ENCODE data around the gene CHST13. TPM values are rescaled to one million over a fixed set of nuclear protein-coding genes. Genes with fewer than 3 reads are reported as not detected.
A peak's percentile ranks its signal among the peaks of the same experiment; 100 is the strongest.

CHST13 gene
- total RNA-seq, 4 donors from 2014 or later = 0.32 TPM; not detected in 3

GRCh38 chr3:126521122-126521891 is 2.6 kb upstream of the CHST13 start:
- no peak for TF ChIP-seq POLR2A (IDR thresholded peaks at IDR 0.05)
- no peak for TF ChIP-seq CTCF (IDR thresholded peaks at IDR 0.05)
- DNase-seq (ENCODE audit: low spot score in 2 of 2) = no peak
- H3K4me3 ChIP-seq (ENCODE audit: low read depth, poor library complexity, severe bottlenecking) = no peak overlapping the region
- intact Hi-C loops (cut with DNase I; ENCODE audit: low total_unique reads) = loop anchor here (10.0 kb wide), 1 partner anchor 1023 kb away; no protein-coding TSS in a partner anchor
- WGBS, 2 donors = 53 to 60% methylated on average over 7 to 11 of the region's 11 CpGs

GRCh38 chr3:126522363-126522788 is 1.6 kb upstream of the CHST13 start:
- peak; percentile 27 to 90 for DNase-seq (ENCODE audit: low spot score in 2 of 2)
- no peak for TF ChIP-seq POLR2A (IDR thresholded peaks at IDR 0.05)
- TF ChIP-seq CTCF (IDR thresholded peaks at IDR 0.05) = peak in 1 of 3 donors; percentile 52
- intact Hi-C loops (cut with DNase I; ENCODE audit: low total_unique reads) = loop anchor here (10.0 kb wide), 1 partner anchor 1022 kb away; no protein-coding TSS in a partner anchor
- 0 to 3% methylated on average over 6 of the region's 6 CpGs for WGBS, 2 donors
- no peak overlapping the region for H3K4me3 ChIP-seq (ENCODE audit: low read depth, poor library complexity, severe bottlenecking)

DNA sequence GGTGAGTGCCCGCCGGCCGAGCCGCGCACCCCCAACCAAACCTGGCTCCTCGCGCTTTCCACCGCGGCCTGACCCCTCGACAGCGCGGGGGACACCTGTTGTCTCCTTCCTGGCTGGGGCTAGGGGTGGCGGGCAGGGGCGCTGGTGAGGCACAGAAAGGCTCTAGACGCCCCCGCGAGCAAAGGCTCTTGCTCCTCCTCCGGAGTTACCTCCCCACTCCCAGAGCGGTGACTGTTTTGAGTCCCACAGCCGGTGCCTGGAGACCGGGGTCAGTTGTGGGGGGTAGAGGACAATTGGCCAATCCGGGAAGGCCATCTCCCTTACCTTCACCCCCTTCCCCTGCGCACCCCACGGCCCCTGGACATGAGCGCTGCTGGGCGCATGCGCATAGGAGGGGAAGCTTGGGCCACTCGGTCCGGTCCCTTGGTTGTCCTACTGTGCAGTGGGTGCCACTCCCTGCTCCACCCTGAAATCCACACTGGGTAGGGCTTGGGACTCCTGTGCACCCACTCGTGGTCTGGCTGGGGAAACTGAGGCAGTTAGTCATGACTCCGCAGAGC is 554 bp downstream of the CHST13 start:
- H3K4me3 ChIP-seq (ENCODE audit: low read depth, poor library complexity, severe bottlenecking) = no peak overlapping the region
- no peak for TF ChIP-seq POLR2A (IDR thresholded peaks at IDR 0.05)
- TF ChIP-seq CTCF (IDR thresholded peaks at IDR 0.05) = no peak
- DNase-seq (ENCODE audit: low spot score in 2 of 2) = no peak
- intact Hi-C loops (cut with DNase I; ENCODE audit: low total_unique reads) = loop anchor here (10.0 kb wide), 1 partner anchor 1020 kb away; no protein-coding TSS in a partner anchor
- WGBS, 2 donors = 8 to 20% methylated on average over 12 to 21 of the region's 31 CpGs

- 71 to 83% methylated on average over 9 to 11 of the region's 12 CpGs for WGBS, 2 donors
- no peak for TF ChIP-seq CTCF (IDR thresholded peaks at IDR 0.05)
- TF ChIP-seq POLR2A (IDR thresholded peaks at IDR 0.05) = no peak
- no peak overlapping the region for H3K4me3 ChIP-seq (ENCODE audit: low read depth, poor library complexity, severe bottlenecking)
- intact Hi-C loops (cut with DNase I; ENCODE audit: low total_unique reads) = loop anchor here (10.0 kb wide), 1 partner anchor 1020 kb away; no protein-coding TSS in a partner anchor
- no peak for DNase-seq (ENCODE audit: low spot score in 2 of 2)
These were observed 1.3 kb downstream of the CHST13 start for GRCh38 chr3:126525091-126525852.

GRCh38 chr3:126525853-126526667 is 2.1 kb downstream of the CHST13 start:
- intact Hi-C loops (cut with DNase I; ENCODE audit: low total_unique reads) = loop anchor here (10.0 kb wide), 1 partner anchor 1019 kb away; no protein-coding TSS in a partner anchor
- 85 to 92% methylated on average over 7 to 8 of the region's 8 CpGs for WGBS, 2 donors
- H3K4me3 ChIP-seq (ENCODE audit: low read depth, poor library complexity, severe bottlenecking) = no peak overlapping the region
- DNase-seq (ENCODE audit: low spot score in 2 of 2) = no peak
- no peak for TF ChIP-seq CTCF (IDR thresholded peaks at IDR 0.05)
- no peak for TF ChIP-seq POLR2A (IDR thresholded peaks at IDR 0.05)

Data from lower leg skin (tissue), 4 donors.